ENCODE data around the gene GRIN2A. TPM values are rescaled to one million over a fixed set of nuclear protein-coding genes. Genes with fewer than 3 reads are reported as not detected.

GRIN2A gene
- total and polyA plus RNA-seq, 8 donors, result 0.03 to 0.96 (median 0.26) TPM

DNA sequence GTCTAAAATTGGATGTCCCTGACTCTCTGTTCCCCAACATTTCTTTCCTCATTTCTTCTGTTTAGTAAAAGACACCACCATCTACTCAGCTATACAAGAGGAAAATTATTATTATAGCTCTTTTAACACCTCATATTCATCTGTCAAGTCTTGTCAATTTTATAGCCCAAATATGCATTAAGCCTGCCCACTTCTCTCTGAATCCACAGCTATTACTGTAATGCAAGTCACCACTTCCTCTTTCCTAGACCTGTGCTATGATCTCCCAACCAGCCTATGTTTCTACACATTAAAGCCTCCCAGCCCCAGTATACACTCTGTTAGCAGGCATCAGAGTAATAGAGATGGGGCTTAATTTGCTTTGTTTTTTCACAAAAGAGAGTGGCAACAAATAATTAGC, 252.9 kb downstream of the GRIN2A start:
- Histone ChIP-seq H3K27me3 (no peaks in the 10 kb centered on the region), H3K4me3 (no peak overlapping the region), H3K36me3 (no peaks in the 10 kb centered on the region), H3K4me1 (no peaks in the 10 kb centered on the region), H3K27ac (no peak overlapping the region), H3K9me3 (no peaks in the 10 kb centered on the region)
- TF ChIP-seq, protein P1, sequence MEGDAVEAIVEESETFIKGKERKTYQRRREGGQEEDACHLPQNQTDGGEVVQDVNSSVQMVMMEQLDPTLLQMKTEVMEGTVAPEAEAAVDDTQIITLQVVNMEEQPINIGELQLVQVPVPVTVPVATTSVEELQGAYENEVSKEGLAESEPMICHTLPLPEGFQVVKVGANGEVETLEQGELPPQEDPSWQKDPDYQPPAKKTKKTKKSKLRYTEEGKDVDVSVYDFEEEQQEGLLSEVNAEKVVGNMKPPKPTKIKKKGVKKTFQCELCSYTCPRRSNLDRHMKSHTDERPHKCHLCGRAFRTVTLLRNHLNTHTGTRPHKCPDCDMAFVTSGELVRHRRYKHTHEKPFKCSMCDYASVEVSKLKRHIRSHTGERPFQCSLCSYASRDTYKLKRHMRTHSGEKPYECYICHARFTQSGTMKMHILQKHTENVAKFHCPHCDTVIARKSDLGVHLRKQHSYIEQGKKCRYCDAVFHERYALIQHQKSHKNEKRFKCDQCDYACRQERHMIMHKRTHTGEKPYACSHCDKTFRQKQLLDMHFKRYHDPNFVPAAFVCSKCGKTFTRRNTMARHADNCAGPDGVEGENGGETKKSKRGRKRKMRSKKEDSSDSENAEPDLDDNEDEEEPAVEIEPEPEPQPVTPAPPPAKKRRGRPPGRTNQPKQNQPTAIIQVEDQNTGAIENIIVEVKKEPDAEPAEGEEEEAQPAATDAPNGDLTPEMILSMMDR (IDR thresholded peaks at IDR 0.05), result no peak
- no peak for DNase-seq
- intact Hi-C loops (cut with DNase I), result no loop called here
- ATAC-seq, result no peak

GRCh38 chr16:9922441-9922840, 259.8 kb downstream of the GRIN2A start:
- Histone ChIP-seq H3K27me3 (no peaks in the 10 kb centered on the region), H3K4me3 (no peak overlapping the region), H3K4me1 (no peaks in the 10 kb centered on the region), H3K27ac (no peak overlapping the region), H3K9me3 (no peaks in the 10 kb centered on the region), H3K36me3 (no peaks in the 10 kb centered on the region)
- DNase-seq (no peak), ATAC-seq (no peak)
- TF ChIP-seq, protein P1 (IDR thresholded peaks at IDR 0.05), result no peak
- intact Hi-C loops (cut with DNase I), result no loop called here

- TF ChIP-seq, protein P1 (IDR thresholded peaks at IDR 0.05), result no peak
- intact Hi-C loops (cut with DNase I), result no loop called here
- H3K9me3 ChIP-seq, result no peaks in the 10 kb centered on the region
- no peak overlapping the region for H3K4me3 ChIP-seq
- ATAC-seq (no peak), DNase-seq (no peak)
- H3K4me1 ChIP-seq, result no peaks in the 10 kb centered on the region
- no peak overlapping the region for H3K27ac ChIP-seq
- no peaks in the 10 kb centered on the region for H3K36me3 ChIP-seq
- peaks cover 0 to 4% of the 10 kb centered on the region in 2 donors for H3K27me3 ChIP-seq
Observed at GRCh38 chr16:9921997-9922396, 260.2 kb downstream of the GRIN2A start.

DNA sequence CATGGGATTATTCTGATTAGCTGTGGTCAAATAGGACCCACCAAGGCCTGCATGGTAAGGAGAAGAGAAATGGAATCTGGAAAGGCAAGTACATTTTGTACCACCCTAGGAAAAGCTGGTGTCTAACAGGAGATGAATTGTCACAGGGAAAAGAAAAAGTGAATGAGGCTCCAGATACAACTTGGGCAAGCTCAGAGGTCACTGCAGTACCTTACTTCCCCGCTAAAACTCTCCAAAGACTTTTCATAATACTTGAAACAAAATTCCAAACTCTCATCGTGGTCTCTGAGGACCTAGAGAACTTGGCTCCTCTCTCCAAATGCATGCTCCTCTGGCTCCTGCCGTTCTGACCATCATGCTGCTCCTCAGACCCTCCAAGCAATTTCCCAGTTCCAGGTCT, 262.8 kb downstream of the GRIN2A start:
- H3K4me3 ChIP-seq, result no peak overlapping the region
- peaks cover 0 to 8% of the 10 kb centered on the region in 2 donors for H3K27me3 ChIP-seq
- TF ChIP-seq, protein P1 (IDR thresholded peaks at IDR 0.05), result no peak
- no peak for DNase-seq
- H3K36me3 ChIP-seq, result no peaks in the 10 kb centered on the region
- intact Hi-C loops (cut with DNase I), result no loop called here
- no peaks in the 10 kb centered on the region for H3K4me1 ChIP-seq
- ATAC-seq, result no peak
- no peak overlapping the region for H3K27ac ChIP-seq
- no peaks in the 10 kb centered on the region for H3K9me3 ChIP-seq

GRCh38 chr16:9917691-9918090, 264.5 kb downstream of the GRIN2A start:
- no peak for ATAC-seq

More at GRCh38 chr16:9917691-9918090, 264.5 kb downstream of the GRIN2A start:
- no peak for DNase-seq
- Histone ChIP-seq H3K4me3 (no peak overlapping the region), H3K27ac (no peak overlapping the region), H3K36me3 (no peaks in the 10 kb centered on the region), H3K4me1 (no peaks in the 10 kb centered on the region), H3K27me3 (peaks cover 0 to 8% of the 10 kb centered on the region in 2 donors), H3K9me3 (no peaks in the 10 kb centered on the region)
- TF ChIP-seq, protein P1 (IDR thresholded peaks at IDR 0.05), result no peak
- intact Hi-C loops (cut with DNase I), result no loop called here

Measured in left lung (tissue), 10 donors.